Measurements from ENCODE around the gene YY1AP1. TPM values are rescaled to one million over a fixed set of nuclear protein-coding genes. Genes with fewer than 3 reads are reported as not detected.
A peak's percentile ranks its signal among the peaks of the same experiment; 100 is the strongest.

The YY1AP1 gene
- total RNA-seq, 1 experiment from 2014 or later: 40.3 TPM

GRCh38 chr1:155691992-155692528 lies 3.5 kb upstream of the YY1AP1 start:
- TF ChIP-seq JUND (IDR thresholded peaks at IDR 0.05) (no peak), CBX3 (IDR thresholded peaks at IDR 0.05; ENCODE audit: low read depth) (peak; percentile 39; the same call in 1 of the 2 replicates), EGR1 (IDR thresholded peaks at IDR 0.05; ENCODE audit: low read depth) (no peak), ZNF274 (IDR thresholded peaks at IDR 0.05; ENCODE audit: low read depth, low read length) (no peak), TCF7L2 (IDR thresholded peaks at IDR 0.05; ENCODE audit: borderline replicate concordance, extremely low read depth, insufficient read depth, insufficient read length) (no peak), SP1 (IDR thresholded peaks at IDR 0.05; ENCODE audit: low read depth) (no peak), REST (IDR thresholded peaks at IDR 0.05; ENCODE audit: low read depth) (no peak)
- intact Hi-C loops (cut with micrococcal nuclease): no loop called here
- Histone ChIP-seq H3K4me3 (replicated peaks in 1 of 2; ENCODE audit: low read depth in 1 of 2, low read length in 2 of 2) (no peak overlapping the region), H3K4me2 (ENCODE audit: low read length) (no peak overlapping the region), H3K4me1 (ENCODE audit: control insufficient read depth in 1 of 2, insufficient read depth in 2 of 2, low read length in 2 of 2) (peaks cover 4 to 6% of the 10 kb centered on the region in 2 experiments; a peak in 3 of 4 replicates), H2AFZ (ENCODE audit: low read depth, low read length, poor library complexity, severe bottlenecking) (no peak overlapping the region), H4K20me1 (ENCODE audit: insufficient read depth) (peaks cover 4% of the 10 kb centered on the region; the same call in 1 of the 2 replicates), H3K9me2 (ENCODE audit: insufficient read depth) (no peaks in the 10 kb centered on the region), H3K27ac (ENCODE audit: low read depth, low read length) (no peak overlapping the region), H3K9ac (ENCODE audit: low read length) (no peak overlapping the region), H3K9me3 (ENCODE audit: control insufficient read depth in 1 of 2, insufficient read depth in 1 of 2, low read depth in 1 of 2, low read length in 2 of 2) (no peaks in the 10 kb centered on the region), H3K79me2 (ENCODE audit: insufficient read depth, low read length) (peaks cover 92% of the 10 kb centered on the region), H3K36me3 (ENCODE audit: control insufficient read depth in 1 of 2, insufficient read depth in 2 of 2, low read length in 2 of 2) (peaks cover 5 to 41% of the 10 kb centered on the region in 2 experiments), H3K27me3 (ENCODE audit: insufficient read depth, low read length) (no peaks in the 10 kb centered on the region)
- RAD21 ChIA-PET (ENCODE audit: low non-redundant PET in 1 of 2, low total read pairs in 2 of 2, uncharacterized antibody in 2 of 2, unreplicated experiment in 2 of 2): no interaction called here
- BruUV-seq (replicated peaks): no TSS peak
- no peak for ATAC-seq
- CTCF ChIA-PET: no interaction called here
- POLR2A ChIA-PET: no interaction called here
- no peak for DNase-seq (ENCODE audit: low read depth, low spot score)
